ENCODE results near the gene DNAH6. TPM values are rescaled to one million over a fixed set of nuclear protein-coding genes. Genes with fewer than 3 reads are reported as not detected.

Gene DNAH6
- total RNA-seq, 1 donor from 2014 or later: 0.14 TPM

- peaks cover 17% of the 10 kb centered on the region for H3K4me1 ChIP-seq
Measured at GRCh38 chr2:84486441-84487115, 29.7 kb upstream of the DNAH6 start.

GRCh38 chr2:84487298-84487996, 28.9 kb upstream of the DNAH6 start:
- Histone ChIP-seq H3K4me1 (peaks cover 17% of the 10 kb centered on the region), H3K9me3 (replicated peaks) (no peaks in the 10 kb centered on the region), H3K27ac (replicated peaks) (peak overlapping the region; percentile 23), H3K4me3 (no peak overlapping the region), H3K27me3 (ENCODE audit: low read depth) (no peaks in the 10 kb centered on the region), H3K36me3 (no peaks in the 10 kb centered on the region)
- intact Hi-C loops (cut with micrococcal nuclease): no loop called here
- DNase-seq: no peak
- TF ChIP-seq CTCF (IDR thresholded peaks at IDR 0.05; ENCODE audit: borderline replicate concordance): no peak

More at GRCh38 chr2:84486441-84487115, 29.7 kb upstream of the DNAH6 start:
- Histone ChIP-seq H3K36me3 (no peaks in the 10 kb centered on the region), H3K9me3 (replicated peaks) (no peaks in the 10 kb centered on the region), H3K27ac (replicated peaks) (no peak overlapping the region), H3K4me3 (no peak overlapping the region), H3K27me3 (ENCODE audit: low read depth) (no peaks in the 10 kb centered on the region)
- TF ChIP-seq CTCF (IDR thresholded peaks at IDR 0.05; ENCODE audit: borderline replicate concordance): no peak
- intact Hi-C loops (cut with micrococcal nuclease): no loop called here
- DNase-seq: no peak

- Histone ChIP-seq H3K27me3 (ENCODE audit: low read depth) (peaks cover 6% of the 10 kb centered on the region), H3K4me1 (peaks cover 15% of the 10 kb centered on the region), H3K4me3 (no peak overlapping the region), H3K36me3 (no peaks in the 10 kb centered on the region), H3K9me3 (replicated peaks) (no peaks in the 10 kb centered on the region), H3K27ac (replicated peaks) (no peak overlapping the region)
- intact Hi-C loops (cut with micrococcal nuclease): loop anchor here (10.0 kb wide), 1 partner anchor 134 kb away; no protein-coding TSS in a partner anchor
- no peak for DNase-seq
- TF ChIP-seq CTCF (IDR thresholded peaks at IDR 0.05; ENCODE audit: borderline replicate concordance): no peak
Measured at GRCh38 chr2:84491256-84491655, 25.0 kb upstream of the DNAH6 start.

GRCh38 chr2:84491741-84492140, 24.6 kb upstream of the DNAH6 start:
- no peak for TF ChIP-seq CTCF (IDR thresholded peaks at IDR 0.05; ENCODE audit: borderline replicate concordance)
- H3K9me3 ChIP-seq (replicated peaks): no peaks in the 10 kb centered on the region
- no peak for DNase-seq
- peaks cover 6% of the 10 kb centered on the region for H3K27me3 ChIP-seq (ENCODE audit: low read depth)
- H3K4me3 ChIP-seq: no peak overlapping the region
- H3K27ac ChIP-seq (replicated peaks): no peak overlapping the region
- peaks cover 11% of the 10 kb centered on the region for H3K4me1 ChIP-seq
- no peaks in the 10 kb centered on the region for H3K36me3 ChIP-seq
- intact Hi-C loops (cut with micrococcal nuclease): loop anchor here (10.0 kb wide), 1 partner anchor 133 kb away; no protein-coding TSS in a partner anchor

- peaks cover 4% of the 10 kb centered on the region for H3K4me1 ChIP-seq
- no peak overlapping the region for H3K27ac ChIP-seq (replicated peaks)
- no peaks in the 10 kb centered on the region for H3K36me3 ChIP-seq
- H3K4me3 ChIP-seq: no peak overlapping the region
- DNase-seq: no peak
- intact Hi-C loops (cut with micrococcal nuclease): loop anchor here (10.0 kb wide), 1 partner anchor 132 kb away; no protein-coding TSS in a partner anchor
- H3K27me3 ChIP-seq (ENCODE audit: low read depth): peaks cover 6% of the 10 kb centered on the region
- TF ChIP-seq CTCF (IDR thresholded peaks at IDR 0.05; ENCODE audit: borderline replicate concordance): no peak
- H3K9me3 ChIP-seq (replicated peaks): no peaks in the 10 kb centered on the region
Measured at GRCh38 chr2:84492571-84492970, 23.7 kb upstream of the DNAH6 start.
